Placental epithelial cell (primary cell): Measurements from ENCODE around the gene ZNF562. TPM values are rescaled to one million over a fixed set of nuclear protein-coding genes. Genes with fewer than 3 reads are reported as not detected.

Source experiments
- total RNA-seq: library from RNA; depleted of rRNA; stranded (reverse); fragments of >200 nt; gene quantifications from 2 replicates; pipeline ENCODE4 v1.2.3, GENCODE V29; 2012

The ZNF562 gene
- 11.4 and 34.3 TPM in 2 replicates for total RNA-seq

DNA sequence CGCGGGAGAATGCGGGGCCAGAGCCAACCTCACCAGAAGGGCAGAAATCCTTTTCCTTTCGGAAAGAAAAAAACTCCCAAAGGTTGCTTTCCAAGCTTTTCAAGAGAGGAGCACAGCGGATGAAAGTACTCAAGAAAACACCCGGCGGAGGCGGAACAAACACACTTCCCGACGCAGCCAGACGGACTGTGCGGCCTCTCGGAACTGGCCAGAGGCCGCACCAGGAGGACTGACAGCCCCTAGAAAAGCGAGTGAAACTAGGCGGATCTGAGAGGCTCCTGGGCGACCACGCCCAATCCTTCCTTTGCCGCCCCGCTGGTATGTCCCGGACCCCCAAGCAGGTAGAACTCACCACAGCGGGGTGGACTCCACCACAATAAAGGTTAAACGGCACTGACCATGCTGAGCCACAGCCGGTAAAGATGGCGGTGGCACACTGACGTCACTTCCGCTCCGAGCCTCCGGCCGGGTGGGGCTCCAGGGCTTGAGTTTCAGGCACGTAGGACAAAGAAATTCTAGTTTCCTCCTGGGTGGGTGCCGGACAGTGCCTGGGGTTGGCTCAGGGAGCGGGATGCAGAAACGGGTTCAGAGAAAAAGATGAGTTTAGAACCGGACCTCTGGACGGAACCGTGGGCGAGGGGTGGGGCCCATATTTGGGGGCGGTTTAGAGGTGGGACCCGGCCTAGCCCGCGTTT lies at the start of gene ZNF562:
Gene ZNF562 (minus strand): TSS at position 438 of the 695 bp plus-strand sequence. CDS start 14,356 bp downstream, outside the sequence.

DNA sequence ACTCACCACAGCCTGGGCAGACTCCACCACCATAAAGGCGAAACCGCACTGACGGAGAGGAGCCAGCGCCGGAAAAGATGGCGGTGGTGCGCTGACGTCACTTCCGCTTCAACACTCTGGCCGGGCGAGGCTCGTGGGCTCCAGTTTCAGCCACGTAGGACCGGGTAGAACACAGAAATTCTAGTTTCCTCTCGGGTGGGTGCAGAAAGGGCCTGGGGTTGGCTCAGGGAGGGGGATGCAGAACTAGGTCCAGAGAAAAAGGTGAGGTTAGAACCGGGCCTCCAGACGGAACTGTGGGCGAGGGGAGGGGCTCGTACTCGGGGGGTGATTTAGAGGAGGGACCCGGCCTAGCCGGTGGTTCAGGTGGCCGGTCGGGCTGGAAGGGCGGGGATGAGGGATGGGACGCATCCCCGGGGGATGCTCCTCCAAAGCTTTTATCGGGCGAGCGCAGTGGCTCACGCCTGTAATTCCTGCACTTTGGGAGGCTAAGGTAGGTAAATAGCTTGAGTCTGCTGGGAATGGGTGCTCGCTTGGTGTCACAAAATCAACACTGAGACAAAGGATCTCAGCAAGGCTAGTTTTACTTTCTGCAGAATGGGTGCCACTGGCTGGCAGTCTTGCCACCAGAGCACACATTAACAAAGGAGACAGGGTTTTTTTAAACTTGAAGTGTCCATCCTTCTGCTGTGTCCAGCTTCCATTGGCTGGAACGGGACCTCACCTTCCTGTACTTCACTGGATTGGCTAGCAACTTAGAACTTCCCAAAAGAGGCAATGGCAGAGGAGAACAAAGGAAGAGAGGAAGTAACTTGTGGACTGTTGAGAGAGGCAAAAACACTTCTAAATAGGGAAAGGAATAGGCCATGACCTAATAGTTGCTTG lies 53.5 kb downstream of the ZNF562 start, which contains the start of gene ZNF561:
Gene ZNF561 (minus strand): TSS at position 77 of the 882 bp plus-strand sequence. CDS start 1,776 bp downstream, outside the sequence.

Other genes starting within 250 kb of the ZNF562 start
- gene ZNF266, start 239.5 kb downstream of the ZNF562 start, total RNA-seq = 8.4 and 16.1 TPM in 2 replicates
- 0.33 and 0.39 TPM in 2 replicates for gene ZNF560, start 176.5 kb downstream of the ZNF562 start, total RNA-seq
- gene ZNF426, start 136.5 kb downstream of the ZNF562 start, total RNA-seq = 27.5 and 28.0 TPM in 2 replicates
- gene ZNF121, start 90.6 kb downstream of the ZNF562 start, total RNA-seq = 23.2 and 38.3 TPM in 2 replicates
- gene ZNF561, start 53.9 kb downstream of the ZNF562 start, total RNA-seq = 29.8 and 47.5 TPM in 2 replicates
- 10.6 and 18.5 TPM in 2 replicates for gene ZNF846, start 93.6 kb upstream of the ZNF562 start, total RNA-seq
- 33.9 and 37.7 TPM in 2 replicates for gene FBXL12, start 144.0 kb upstream of the ZNF562 start, total RNA-seq
- gene UBL5, start 152.8 kb upstream of the ZNF562 start, total RNA-seq = 197 and 263 TPM in 2 replicates
- gene PIN1, start 160.2 kb upstream of the ZNF562 start, total RNA-seq = 37.7 and 76.9 TPM in 2 replicates